Measurements from ENCODE around the gene BAHCC1.

The BAHCC1 gene

DNA sequence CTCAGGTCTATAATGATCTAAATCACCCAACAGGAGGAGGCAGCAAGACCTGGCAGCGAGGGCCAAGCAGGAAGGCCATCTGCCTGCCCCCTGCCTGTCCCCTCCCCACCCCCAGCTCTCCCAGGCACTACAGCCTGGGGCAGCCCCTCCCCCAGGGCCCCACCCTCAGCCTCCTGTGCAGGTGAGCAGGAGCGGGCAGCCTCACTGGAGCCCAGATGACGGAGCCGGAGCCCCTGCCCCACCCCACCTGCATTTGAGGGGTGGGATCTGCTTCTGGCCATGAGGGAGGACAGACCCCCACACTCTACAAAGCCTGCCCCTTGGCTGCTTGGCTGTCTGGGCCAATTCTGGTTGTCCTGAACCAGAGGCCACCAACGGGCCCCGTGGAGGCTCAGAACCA, 12.4 kb upstream of the BAHCC1 start:
- Histone ChIP-seq H3K36me3 (ENCODE audit: control insufficient read depth, insufficient read depth, low read length, severe bottlenecking) (no peaks in the 10 kb centered on the region), H3K27me3 (replicated peaks; ENCODE audit: control insufficient read depth, insufficient read depth, low read length) (no peaks in the 10 kb centered on the region), H3K9ac (ENCODE audit: low read length) (no peak overlapping the region), H3K4me3 (ENCODE audit: low read length) (no peak overlapping the region), H3K9me3 (ENCODE audit: control insufficient read depth, low read length) (no peaks in the 10 kb centered on the region), H3K4me1 (ENCODE audit: control insufficient read depth, insufficient read depth, low read length) (peaks cover 10% of the 10 kb centered on the region)
- DNase-seq (ENCODE audit: low read depth), result no peak

DNA sequence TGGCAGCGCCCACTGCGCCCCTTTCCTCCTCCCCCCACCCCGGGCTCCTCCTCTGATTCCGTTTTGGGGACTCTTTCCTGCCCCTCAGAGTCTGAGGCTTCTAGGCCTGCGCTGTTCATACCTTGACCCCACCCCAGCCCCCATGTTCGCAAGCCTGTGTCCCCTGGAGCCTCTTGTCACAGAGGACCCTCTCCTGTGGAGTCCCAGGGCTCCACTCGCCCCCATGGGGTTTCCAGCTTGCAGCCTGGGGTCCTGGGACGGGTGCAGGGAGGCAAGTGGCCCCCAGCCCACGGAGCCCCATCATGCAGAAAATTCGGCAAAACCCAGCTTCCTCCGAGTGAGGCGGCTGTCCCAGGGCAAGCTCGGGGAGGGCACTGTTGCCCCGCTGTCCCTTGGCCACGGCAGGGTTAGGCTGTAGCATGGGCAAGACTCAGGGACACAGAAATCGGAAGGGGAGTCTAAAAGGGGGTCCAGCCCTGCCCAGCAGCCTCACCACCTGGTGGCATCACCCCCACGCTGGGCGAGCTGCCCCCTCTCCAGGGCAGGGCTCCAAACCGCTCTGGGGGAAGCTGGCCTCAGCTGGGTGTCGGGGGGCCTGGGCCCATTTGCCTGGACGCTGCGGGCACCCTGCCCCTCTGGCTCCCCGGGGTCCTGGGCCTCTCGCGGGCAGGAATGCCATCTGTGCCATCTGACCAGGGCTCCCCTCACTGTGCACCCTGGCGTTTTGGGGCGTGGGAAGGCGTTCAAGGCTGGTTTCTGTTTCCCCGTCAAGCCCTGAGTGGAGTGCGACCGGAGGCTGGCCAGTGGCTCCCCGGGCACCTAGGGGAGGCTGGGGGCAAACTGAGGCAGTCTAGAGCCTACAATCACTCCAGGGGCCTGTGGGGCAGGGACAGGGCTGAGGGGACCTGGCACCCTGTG, 11.5 kb upstream of the BAHCC1 start:
- no peaks in the 10 kb centered on the region for H3K36me3 ChIP-seq (ENCODE audit: control insufficient read depth, insufficient read depth, low read length, severe bottlenecking)
- DNase-seq (ENCODE audit: low read depth), result no peak
- H3K9me3 ChIP-seq (ENCODE audit: control insufficient read depth, low read length), result no peaks in the 10 kb centered on the region
- H3K27me3 ChIP-seq (replicated peaks; ENCODE audit: control insufficient read depth, insufficient read depth, low read length), result no peaks in the 10 kb centered on the region
- H3K4me3 ChIP-seq (ENCODE audit: low read length), result no peak overlapping the region
- peaks cover 19% of the 10 kb centered on the region for H3K4me1 ChIP-seq (ENCODE audit: control insufficient read depth, insufficient read depth, low read length)
- H3K9ac ChIP-seq (ENCODE audit: low read length), result no peak overlapping the region

DNA sequence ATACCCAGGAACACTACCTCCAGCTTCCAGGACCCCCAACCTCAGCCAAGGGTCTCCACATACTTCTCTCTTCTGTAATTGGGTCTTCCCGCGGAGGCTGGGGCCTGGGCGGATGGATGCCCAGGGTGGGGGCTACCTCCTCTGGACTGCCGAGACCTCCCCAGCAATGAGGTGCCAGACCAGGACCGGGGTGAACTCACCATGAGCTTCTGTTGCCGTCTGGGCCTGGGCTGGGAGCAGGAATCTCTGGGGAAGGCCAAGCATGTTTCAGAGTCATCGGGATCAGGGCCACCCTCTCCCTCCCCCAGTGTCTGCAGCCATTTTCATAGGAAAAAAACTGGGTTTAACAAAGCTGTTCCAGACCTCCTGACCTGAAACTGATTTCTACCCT, 10.3 kb upstream of the BAHCC1 start:
- no peaks in the 10 kb centered on the region for H3K27me3 ChIP-seq (replicated peaks; ENCODE audit: control insufficient read depth, insufficient read depth, low read length)

DNA sequence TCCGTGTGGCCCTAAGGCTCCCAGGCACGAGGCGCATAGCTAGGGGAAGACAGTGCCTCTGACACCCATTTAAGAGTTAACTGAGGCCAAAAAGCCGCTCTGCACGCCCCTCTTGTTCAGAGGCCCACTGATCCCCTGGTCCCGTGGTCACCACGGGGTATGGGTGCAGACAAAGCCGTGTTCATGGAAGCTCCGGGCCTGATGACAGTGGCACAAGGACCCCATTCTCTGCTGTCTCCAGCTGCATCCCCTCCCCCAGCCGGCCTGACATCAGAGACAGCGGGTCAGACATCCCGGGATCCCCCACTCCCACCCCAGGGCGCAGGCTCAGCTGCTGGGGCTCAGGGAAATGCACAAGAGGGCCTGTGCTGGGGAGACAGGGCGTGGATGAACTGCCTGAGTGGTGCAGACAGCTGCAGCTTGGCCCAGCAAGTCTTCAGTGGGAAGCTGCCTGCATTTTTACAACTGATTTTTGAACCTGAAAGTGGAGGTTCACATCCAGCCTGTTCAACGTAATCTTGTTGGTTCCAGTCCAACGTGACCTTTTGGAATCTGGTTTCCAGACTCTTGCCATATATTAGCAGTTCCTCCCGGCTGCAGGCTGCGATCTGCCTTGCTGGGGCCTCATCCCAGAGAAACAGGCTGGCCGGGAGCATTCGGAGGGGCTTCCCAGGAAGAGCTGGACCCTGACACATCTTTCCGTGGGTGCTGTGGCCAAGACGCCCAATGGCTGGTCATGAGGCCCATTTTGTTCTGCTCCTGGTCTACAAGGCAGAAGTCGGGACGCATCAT, 9.7 kb upstream of the BAHCC1 start:
- H3K4me3 ChIP-seq (ENCODE audit: low read length), result peak overlapping the region; percentile 86
- no peaks in the 10 kb centered on the region for H3K9me3 ChIP-seq (ENCODE audit: control insufficient read depth, low read length)
- DNase-seq (ENCODE audit: low read depth), result no peak
- no peak overlapping the region for H3K9ac ChIP-seq (ENCODE audit: low read length)
- no peaks in the 10 kb centered on the region for H3K27me3 ChIP-seq (replicated peaks; ENCODE audit: control insufficient read depth, insufficient read depth, low read length)
- H3K36me3 ChIP-seq (ENCODE audit: control insufficient read depth, insufficient read depth, low read length, severe bottlenecking), result no peaks in the 10 kb centered on the region
- H3K4me1 ChIP-seq (ENCODE audit: control insufficient read depth, insufficient read depth, low read length), result peaks cover 31% of the 10 kb centered on the region

More for the DNA sequence above, 10.3 kb upstream of the BAHCC1 start:
- no peak overlapping the region for H3K9ac ChIP-seq (ENCODE audit: low read length)
- no peaks in the 10 kb centered on the region for H3K9me3 ChIP-seq (ENCODE audit: control insufficient read depth, low read length)
- H3K4me3 ChIP-seq (ENCODE audit: low read length), result no peak overlapping the region
- H3K36me3 ChIP-seq (ENCODE audit: control insufficient read depth, insufficient read depth, low read length, severe bottlenecking), result no peaks in the 10 kb centered on the region
- H3K4me1 ChIP-seq (ENCODE audit: control insufficient read depth, insufficient read depth, low read length), result peaks cover 30% of the 10 kb centered on the region
- no peak for DNase-seq (ENCODE audit: low read depth)

DNA sequence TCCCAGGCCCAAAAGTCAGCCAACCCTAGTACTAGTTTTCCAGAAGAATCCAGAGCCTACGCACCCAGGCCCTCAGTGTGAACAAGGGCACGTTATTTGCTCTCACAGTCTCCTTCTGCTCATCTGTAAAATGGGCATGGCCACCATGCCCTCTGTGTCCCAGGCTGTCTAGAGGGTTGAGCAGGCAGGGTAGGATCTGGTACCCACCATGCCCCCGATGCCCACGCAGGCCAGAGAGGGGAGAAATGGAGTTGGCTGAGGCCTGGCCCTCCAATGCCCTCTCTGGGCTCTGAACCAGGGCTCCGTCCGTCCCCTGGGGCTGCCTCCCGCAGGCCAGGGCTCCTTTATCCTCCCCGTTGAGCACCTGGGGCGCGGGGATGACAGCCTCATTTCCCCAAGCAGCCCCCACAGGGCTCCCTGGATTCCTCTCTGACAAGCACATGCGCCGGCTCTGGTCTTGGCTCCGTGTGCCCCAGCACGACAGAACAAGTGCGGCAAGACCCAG, 9.1 kb upstream of the BAHCC1 start:
- peak overlapping the region; percentile 86 for H3K4me3 ChIP-seq (ENCODE audit: low read length)
- peak; percentile 32 for DNase-seq (ENCODE audit: low read depth)
- peaks cover 32% of the 10 kb centered on the region for H3K4me1 ChIP-seq (ENCODE audit: control insufficient read depth, insufficient read depth, low read length)
- H3K36me3 ChIP-seq (ENCODE audit: control insufficient read depth, insufficient read depth, low read length, severe bottlenecking), result no peaks in the 10 kb centered on the region
- peak overlapping the region; percentile 95 for H3K9ac ChIP-seq (ENCODE audit: low read length)
- no peaks in the 10 kb centered on the region for H3K9me3 ChIP-seq (ENCODE audit: control insufficient read depth, low read length)
- H3K27me3 ChIP-seq (replicated peaks; ENCODE audit: control insufficient read depth, insufficient read depth, low read length), result no peaks in the 10 kb centered on the region

DNA sequence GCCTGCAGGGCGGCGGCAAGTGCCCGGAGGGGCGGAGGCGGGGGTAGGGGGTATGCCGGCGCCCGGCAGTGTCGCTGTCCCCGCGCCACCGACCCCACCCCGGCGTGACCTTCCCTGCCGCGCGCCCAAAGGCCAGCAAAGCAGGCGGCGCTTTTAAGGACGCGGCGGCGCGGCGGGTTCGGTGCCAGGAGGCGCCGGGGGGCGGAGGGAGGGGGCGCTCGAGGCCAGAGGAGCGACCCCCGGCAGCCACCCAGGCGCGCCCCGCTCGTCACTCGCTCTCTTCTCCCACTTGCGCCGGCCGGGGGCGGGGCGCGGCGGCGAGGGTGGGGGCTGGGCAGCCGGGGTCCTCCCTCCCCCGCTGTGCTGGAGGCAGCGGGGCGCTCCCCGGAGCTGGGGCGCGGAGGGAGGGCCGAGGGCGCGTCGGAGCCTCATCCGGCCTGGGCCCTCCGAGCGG, 8.6 kb upstream of the BAHCC1 start:
- peak overlapping the region; percentile 86 for H3K4me3 ChIP-seq (ENCODE audit: low read length)
- H3K4me1 ChIP-seq (ENCODE audit: control insufficient read depth, insufficient read depth, low read length), result peaks cover 37% of the 10 kb centered on the region
- H3K36me3 ChIP-seq (ENCODE audit: control insufficient read depth, insufficient read depth, low read length, severe bottlenecking), result no peaks in the 10 kb centered on the region
- H3K9ac ChIP-seq (ENCODE audit: low read length), result peak overlapping the region; percentile 95
- H3K27me3 ChIP-seq (replicated peaks; ENCODE audit: control insufficient read depth, insufficient read depth, low read length), result no peaks in the 10 kb centered on the region
- DNase-seq (ENCODE audit: low read depth), result peak; percentile 58
- H3K9me3 ChIP-seq (ENCODE audit: control insufficient read depth, low read length), result no peaks in the 10 kb centered on the region

DNA sequence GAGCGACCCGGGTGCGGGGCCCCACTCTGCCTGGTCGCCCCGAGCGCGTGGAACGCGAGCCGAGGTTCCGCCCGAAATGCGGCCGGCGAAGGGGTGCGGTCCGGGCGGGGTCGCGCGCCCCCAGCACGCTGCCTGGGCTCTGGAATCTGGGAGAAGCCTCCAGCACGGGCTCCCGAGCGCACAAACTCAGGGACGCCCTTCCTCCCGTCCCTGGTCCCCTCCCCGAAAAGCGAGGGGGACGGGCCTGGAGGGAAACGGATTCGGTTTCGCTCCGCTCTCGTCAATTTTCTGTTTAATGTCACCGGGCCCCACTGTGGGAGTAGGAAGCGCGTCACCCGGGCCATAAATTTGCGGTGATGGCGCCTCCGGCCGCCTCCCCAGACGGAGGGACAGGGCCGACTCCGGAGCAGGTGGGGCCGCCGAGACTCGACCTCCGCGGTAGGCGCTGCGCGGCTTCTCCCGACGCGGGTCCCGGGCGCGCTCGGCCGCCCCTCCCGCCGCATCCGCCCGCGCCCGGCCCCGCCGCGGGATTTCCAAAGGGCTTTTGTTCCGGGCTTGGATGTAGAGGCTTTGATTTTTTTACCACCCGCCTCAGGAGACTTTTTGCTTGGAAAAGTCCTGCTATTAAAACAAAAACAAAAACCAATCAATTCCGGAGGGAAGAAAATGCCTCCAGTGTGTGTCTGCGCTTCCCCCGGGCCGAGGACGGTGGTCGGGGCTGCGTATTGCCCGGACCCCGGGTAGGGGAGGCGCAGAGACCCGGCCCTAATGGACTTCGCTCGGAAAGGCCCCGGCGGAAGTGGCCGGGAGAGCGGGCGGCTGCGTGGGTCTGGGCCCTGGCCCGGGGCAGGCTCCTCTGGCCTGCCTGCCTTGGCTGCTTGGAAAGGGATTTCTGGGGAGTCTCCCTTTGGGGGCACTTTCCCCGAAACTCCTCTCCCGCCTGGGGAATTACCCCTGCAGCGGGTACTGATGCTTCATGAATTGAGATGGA, 7.9 kb upstream of the BAHCC1 start:
- peak; percentile 73 for DNase-seq (ENCODE audit: low read depth)
- peaks cover 42% of the 10 kb centered on the region for H3K4me1 ChIP-seq (ENCODE audit: control insufficient read depth, insufficient read depth, low read length)

DNA sequence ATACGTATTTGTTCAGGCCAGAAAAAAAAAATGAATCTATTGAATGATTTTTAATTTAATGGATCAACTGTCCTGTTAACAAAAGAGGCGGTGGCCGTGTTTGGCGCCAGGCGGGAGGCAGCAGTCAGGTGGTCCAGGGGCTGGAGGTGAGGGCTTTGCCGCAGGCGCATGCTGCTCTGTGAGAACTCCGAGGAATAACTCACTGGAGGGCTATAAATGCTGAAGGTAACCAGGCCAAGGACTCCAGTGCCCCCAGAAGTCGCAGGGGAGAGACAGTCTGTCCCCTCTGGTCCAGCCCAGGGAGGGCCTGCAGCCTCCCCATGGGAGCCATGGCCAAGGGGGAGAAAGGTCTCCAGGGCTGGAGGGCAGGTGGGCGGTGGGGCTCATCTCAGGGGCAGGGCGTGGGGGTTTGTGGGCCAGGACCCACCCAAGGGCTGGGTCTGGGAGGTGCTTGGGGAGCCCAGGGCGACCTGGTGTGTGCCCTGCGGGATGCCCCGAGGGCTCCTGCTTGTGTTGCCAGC, 7.1 kb upstream of the BAHCC1 start:
- no peak for DNase-seq (ENCODE audit: low read depth)
- peaks cover 47% of the 10 kb centered on the region for H3K4me1 ChIP-seq (ENCODE audit: control insufficient read depth, insufficient read depth, low read length)
- peak overlapping the region; percentile 86 for H3K4me3 ChIP-seq (ENCODE audit: low read length)
- no peaks in the 10 kb centered on the region for H3K27me3 ChIP-seq (replicated peaks; ENCODE audit: control insufficient read depth, insufficient read depth, low read length)
- H3K36me3 ChIP-seq (ENCODE audit: control insufficient read depth, insufficient read depth, low read length, severe bottlenecking), result no peaks in the 10 kb centered on the region
- no peaks in the 10 kb centered on the region for H3K9me3 ChIP-seq (ENCODE audit: control insufficient read depth, low read length)
- peak overlapping the region; percentile 95 for H3K9ac ChIP-seq (ENCODE audit: low read length)

More for the DNA sequence above, 7.9 kb upstream of the BAHCC1 start:
- H3K4me3 ChIP-seq (ENCODE audit: low read length), result peak overlapping the region; percentile 86
- H3K27me3 ChIP-seq (replicated peaks; ENCODE audit: control insufficient read depth, insufficient read depth, low read length), result no peaks in the 10 kb centered on the region
- no peaks in the 10 kb centered on the region for H3K36me3 ChIP-seq (ENCODE audit: control insufficient read depth, insufficient read depth, low read length, severe bottlenecking)
- peak overlapping the region; percentile 95 for H3K9ac ChIP-seq (ENCODE audit: low read length)
- H3K9me3 ChIP-seq (ENCODE audit: control insufficient read depth, low read length), result no peaks in the 10 kb centered on the region

DNA sequence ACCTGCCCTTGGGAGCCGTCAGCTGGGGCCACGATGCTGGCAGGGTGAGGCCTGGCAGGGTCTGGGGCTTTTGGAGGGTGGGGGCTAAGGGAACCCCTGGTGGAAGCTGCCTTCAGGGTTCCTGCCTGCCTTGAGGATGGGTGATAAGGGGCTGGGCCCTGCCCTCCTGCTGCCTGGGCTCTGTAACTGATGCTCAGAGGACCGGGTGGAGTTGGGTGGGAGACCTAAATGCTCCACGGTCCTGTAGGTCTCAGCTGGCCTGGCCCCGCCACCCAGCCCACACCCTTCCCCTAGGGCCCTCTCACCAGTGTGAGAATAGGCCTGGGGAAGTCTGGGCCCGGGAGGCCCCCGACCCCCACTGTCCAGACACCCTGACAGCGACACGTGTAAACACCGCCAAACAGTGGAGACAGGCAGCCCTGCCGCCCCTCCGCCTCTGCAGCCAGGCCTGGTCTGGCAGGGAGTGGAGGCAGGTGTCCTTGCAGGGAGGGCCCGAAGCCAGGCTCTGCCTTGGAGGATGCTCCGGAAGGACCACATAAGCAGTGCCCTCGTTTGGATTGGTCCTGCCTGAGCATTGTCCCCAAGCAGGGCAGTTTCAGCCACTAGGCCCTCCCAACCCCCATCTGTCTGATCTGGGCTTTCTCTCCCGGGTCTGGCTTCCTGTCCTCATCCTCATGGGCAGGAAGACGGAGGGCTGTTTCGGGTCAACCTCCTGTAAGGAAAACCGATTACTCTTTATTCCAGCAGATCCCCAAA, 6.5 kb upstream of the BAHCC1 start:
- Histone ChIP-seq H3K36me3 (ENCODE audit: control insufficient read depth, insufficient read depth, low read length, severe bottlenecking) (no peaks in the 10 kb centered on the region), H3K27me3 (replicated peaks; ENCODE audit: control insufficient read depth, insufficient read depth, low read length) (no peaks in the 10 kb centered on the region), H3K9me3 (ENCODE audit: control insufficient read depth, low read length) (no peaks in the 10 kb centered on the region), H3K4me3 (ENCODE audit: low read length) (peak overlapping the region; percentile 24), H3K4me1 (ENCODE audit: control insufficient read depth, insufficient read depth, low read length) (peaks cover 47% of the 10 kb centered on the region), H3K9ac (ENCODE audit: low read length) (peak overlapping the region; percentile 95)
- no peak for DNase-seq (ENCODE audit: low read depth)

DNA sequence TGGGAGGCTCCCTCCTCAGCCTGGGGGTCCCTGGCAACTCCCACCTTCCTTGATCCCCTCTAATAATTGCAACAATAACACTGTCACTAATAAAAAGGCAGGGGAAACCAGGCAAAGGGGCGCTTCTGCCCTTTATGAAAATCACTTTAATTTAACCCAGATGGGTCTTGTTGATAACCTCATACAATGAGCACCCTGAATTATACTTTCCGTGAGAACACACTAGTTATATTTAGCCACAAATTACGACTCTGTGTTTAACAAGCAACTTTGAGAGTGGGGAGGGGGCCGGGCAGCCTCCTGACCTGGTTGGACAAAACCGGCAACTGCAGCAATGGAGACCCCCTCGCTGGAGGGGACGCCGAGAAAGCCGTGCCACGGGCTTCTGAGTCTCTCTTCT, 5.7 kb upstream of the BAHCC1 start:
- no peak for DNase-seq (ENCODE audit: low read depth)
- Histone ChIP-seq H3K9me3 (ENCODE audit: control insufficient read depth, low read length) (no peaks in the 10 kb centered on the region), H3K4me1 (ENCODE audit: control insufficient read depth, insufficient read depth, low read length) (peaks cover 52% of the 10 kb centered on the region), H3K4me3 (ENCODE audit: low read length) (peak overlapping the region; percentile 24), H3K27me3 (replicated peaks; ENCODE audit: control insufficient read depth, insufficient read depth, low read length) (no peaks in the 10 kb centered on the region), H3K9ac (ENCODE audit: low read length) (peak overlapping the region; percentile 95), H3K36me3 (ENCODE audit: control insufficient read depth, insufficient read depth, low read length, severe bottlenecking) (no peaks in the 10 kb centered on the region)

All from adipocyte (in vitro differentiated cells).